ENCODE data around the gene NID1.

The NID1 gene

GRCh38 chr1:236065509-236066005 lies 667 bp upstream of the NID1 start:
- DNase-seq (ENCODE audit: low spot score), result no peak

GRCh38 chr1:236063919-236064673 lies 794 bp downstream of the NID1 start:
- peak; percentile 70 for DNase-seq (ENCODE audit: low spot score)

GRCh38 chr1:236063551-236063918 lies 1.4 kb downstream of the NID1 start:
- DNase-seq (ENCODE audit: low spot score), result no peak

GRCh38 chr1:236060286-236060685 lies 4.6 kb downstream of the NID1 start:
- DNase-seq (ENCODE audit: low spot score), result no peak

- no peak for DNase-seq (ENCODE audit: low spot score)
Measured at GRCh38 chr1:236059011-236059410, 5.9 kb downstream of the NID1 start.

GRCh38 chr1:236058141-236058934 lies 6.6 kb downstream of the NID1 start:
- no peak for DNase-seq (ENCODE audit: low spot score)

- DNase-seq (ENCODE audit: low spot score), result no peak
Measured at GRCh38 chr1:236057546-236057945, 7.3 kb downstream of the NID1 start.

- DNase-seq (ENCODE audit: low spot score), result no peak
Measured at GRCh38 chr1:236052232-236052993, 12.5 kb downstream of the NID1 start.

GRCh38 chr1:236051242-236051791 lies 13.6 kb downstream of the NID1 start:
- DNase-seq (ENCODE audit: low spot score), result no peak

GRCh38 chr1:236045771-236046170 lies 19.1 kb downstream of the NID1 start:
- no peak for DNase-seq (ENCODE audit: low spot score)

GRCh38 chr1:236044341-236044740 lies 20.5 kb downstream of the NID1 start:
- no peak for DNase-seq (ENCODE audit: low spot score)

- DNase-seq (ENCODE audit: low spot score), result no peak
Measured at GRCh38 chr1:236041631-236042618, 23.0 kb downstream of the NID1 start.

- no peak for DNase-seq (ENCODE audit: low spot score)
Measured at GRCh38 chr1:236039740-236040685, 24.9 kb downstream of the NID1 start.

GRCh38 chr1:236038034-236038433 lies 26.9 kb downstream of the NID1 start:
- no peak for DNase-seq (ENCODE audit: low spot score)

GRCh38 chr1:236035681-236036101 lies 29.2 kb downstream of the NID1 start:
- DNase-seq (ENCODE audit: low spot score), result no peak

- DNase-seq (ENCODE audit: low spot score), result no peak
Measured at GRCh38 chr1:236033336-236033735, 31.6 kb downstream of the NID1 start.

GRCh38 chr1:236030534-236030933 lies 34.4 kb downstream of the NID1 start:
- no peak for DNase-seq (ENCODE audit: low spot score)

GRCh38 chr1:236029428-236029940 lies 35.4 kb downstream of the NID1 start:
- DNase-seq (ENCODE audit: low spot score), result no peak

GRCh38 chr1:236027104-236027503 lies 37.8 kb downstream of the NID1 start:
- DNase-seq (ENCODE audit: low spot score), result no peak

GRCh38 chr1:236025836-236026235 lies 39.1 kb downstream of the NID1 start:
- no peak for DNase-seq (ENCODE audit: low spot score)

Data from kidney capillary endothelial cell (primary cell).